Osteocyte (in vitro differentiated cells): ENCODE data around the gene UGT1A5. TPM values are rescaled to one million over a fixed set of nuclear protein-coding genes. Genes with fewer than 3 reads are reported as not detected.
"Not testable (repeated sequence)": the region's sequence is repeated elsewhere in the genome, so short reads cannot be mapped to it uniquely, and the experiment has no call there.

Experiments used
- DNase-seq: peaks from one replicate; pipeline ENCODE4 v3.0.0; 2021; ENCODE audit warnings: mixed read lengths; ENCODE audit not compliant: unreplicated experiment; ENCODE audit errors: extremely low spot score
- H3K27ac Mint-ChIP-seq: one replicate; pipeline ENCODE4 v1.8.0; 2021; ENCODE audit warnings: mild to moderate bottlenecking, mixed read lengths; ENCODE audit not compliant: unreplicated experiment
- H3K27me3 Mint-ChIP-seq: one replicate; pipeline ENCODE4 v1.8.0; 2021; ENCODE audit warnings: mixed read lengths; ENCODE audit not compliant: unreplicated experiment
- H3K36me3 Mint-ChIP-seq: one replicate; pipeline ENCODE4 v1.8.0; 2021; ENCODE audit warnings: mixed read lengths; ENCODE audit not compliant: unreplicated experiment
- H3K4me1 Mint-ChIP-seq: one replicate; pipeline ENCODE4 v1.8.0; 2021; ENCODE audit warnings: mixed read lengths; ENCODE audit not compliant: unreplicated experiment
- H3K4me3 Mint-ChIP-seq: one replicate; pipeline ENCODE4 v1.8.0; 2021; ENCODE audit warnings: mild to moderate bottlenecking, moderate library complexity, mixed read lengths; ENCODE audit not compliant: unreplicated experiment
- H3K9me3 Mint-ChIP-seq: one replicate; pipeline ENCODE4 v1.8.0; 2021; ENCODE audit warnings: mixed read lengths; ENCODE audit not compliant: unreplicated experiment
- total RNA-seq: library from RNA; stranded (reverse); gene quantifications from 2 replicates; pipeline ENCODE4 v1.2.1, GENCODE V29; 2021
- TF ChIP-seq, protein P1 (sequence below): fragments of 200-600 bp; sonication (generic); IDR thresholded peaks from 2 replicates; pipeline ENCODE4 v1.5.0; 2021; ENCODE audit warnings: antibody characterized with exemption, mild to moderate bottlenecking, moderate library complexity

Gene UGT1A5
- total RNA-seq, 1 donor from 2014 or later = not detected

DNA sequence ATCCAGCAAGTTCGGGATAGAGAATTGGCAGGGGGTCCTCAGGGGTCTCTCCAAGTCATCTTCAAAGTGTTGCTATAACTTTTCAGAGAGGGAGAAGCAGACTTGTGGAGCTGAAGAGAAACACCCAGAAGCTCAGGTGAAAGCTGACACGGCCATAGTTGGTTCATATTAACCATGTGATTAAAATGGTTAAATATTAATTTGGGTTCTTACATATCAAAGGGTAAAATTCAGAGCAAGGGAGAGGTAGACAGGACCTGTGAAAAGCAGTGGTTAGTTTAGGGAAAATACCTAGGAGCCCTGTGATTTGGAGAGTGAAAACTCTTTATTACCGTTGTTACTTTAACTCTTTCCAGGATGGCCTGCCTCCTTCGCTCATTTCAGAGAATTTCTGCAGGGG, 20.1 kb upstream of the UGT1A5 start, which contains the start of gene UGT1A6:
TSS of gene UGT1A6 (plus strand) at position 243 of the 400 bp plus-strand sequence. CDS start at position 358, 115 bp downstream.
- Mint-ChIP-seq H3K9me3 (peaks cover 4% of the 10 kb centered on the region), H3K4me3 (no peak within 1 kb of the TSS), H3K27me3 (peaks cover 11% of the 10 kb centered on the region), H3K36me3 (no peaks in the 10 kb centered on the region), H3K27ac (no peak within 1 kb of the TSS), H3K4me1 (no peaks in the 10 kb centered on the region)
- DNase-seq = no peak
- TF ChIP-seq, protein P1, sequence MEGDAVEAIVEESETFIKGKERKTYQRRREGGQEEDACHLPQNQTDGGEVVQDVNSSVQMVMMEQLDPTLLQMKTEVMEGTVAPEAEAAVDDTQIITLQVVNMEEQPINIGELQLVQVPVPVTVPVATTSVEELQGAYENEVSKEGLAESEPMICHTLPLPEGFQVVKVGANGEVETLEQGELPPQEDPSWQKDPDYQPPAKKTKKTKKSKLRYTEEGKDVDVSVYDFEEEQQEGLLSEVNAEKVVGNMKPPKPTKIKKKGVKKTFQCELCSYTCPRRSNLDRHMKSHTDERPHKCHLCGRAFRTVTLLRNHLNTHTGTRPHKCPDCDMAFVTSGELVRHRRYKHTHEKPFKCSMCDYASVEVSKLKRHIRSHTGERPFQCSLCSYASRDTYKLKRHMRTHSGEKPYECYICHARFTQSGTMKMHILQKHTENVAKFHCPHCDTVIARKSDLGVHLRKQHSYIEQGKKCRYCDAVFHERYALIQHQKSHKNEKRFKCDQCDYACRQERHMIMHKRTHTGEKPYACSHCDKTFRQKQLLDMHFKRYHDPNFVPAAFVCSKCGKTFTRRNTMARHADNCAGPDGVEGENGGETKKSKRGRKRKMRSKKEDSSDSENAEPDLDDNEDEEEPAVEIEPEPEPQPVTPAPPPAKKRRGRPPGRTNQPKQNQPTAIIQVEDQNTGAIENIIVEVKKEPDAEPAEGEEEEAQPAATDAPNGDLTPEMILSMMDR = no peak

DNA sequence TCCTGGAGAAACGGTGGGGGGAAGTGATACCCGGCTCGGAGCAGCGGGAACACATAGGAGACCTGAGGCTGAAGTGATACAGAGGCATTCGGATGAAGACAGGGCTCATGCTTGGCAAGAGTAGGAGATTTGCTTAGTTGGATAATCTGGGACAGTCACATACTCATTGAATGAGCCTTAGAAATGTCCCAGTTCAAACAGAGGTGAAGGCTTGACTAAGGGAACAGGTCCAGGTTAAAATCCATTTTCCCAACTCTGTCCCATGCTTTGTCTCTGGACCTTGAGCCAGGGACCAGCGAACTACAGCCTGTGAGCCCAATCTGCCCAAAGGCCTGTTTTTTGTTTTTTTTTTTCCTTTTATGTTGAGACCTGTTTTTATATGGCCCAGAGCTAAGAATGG, 18.7 kb upstream of the UGT1A5 start:
- Mint-ChIP-seq H3K4me1 (no peaks in the 10 kb centered on the region), H3K27ac (no peak overlapping the region), H3K27me3 (peaks cover 6% of the 10 kb centered on the region), H3K9me3 (no peaks in the 10 kb centered on the region), H3K4me3 (no peak overlapping the region), H3K36me3 (no peaks in the 10 kb centered on the region)
- TF ChIP-seq, protein P1 = no peak
- no peak for DNase-seq

DNA sequence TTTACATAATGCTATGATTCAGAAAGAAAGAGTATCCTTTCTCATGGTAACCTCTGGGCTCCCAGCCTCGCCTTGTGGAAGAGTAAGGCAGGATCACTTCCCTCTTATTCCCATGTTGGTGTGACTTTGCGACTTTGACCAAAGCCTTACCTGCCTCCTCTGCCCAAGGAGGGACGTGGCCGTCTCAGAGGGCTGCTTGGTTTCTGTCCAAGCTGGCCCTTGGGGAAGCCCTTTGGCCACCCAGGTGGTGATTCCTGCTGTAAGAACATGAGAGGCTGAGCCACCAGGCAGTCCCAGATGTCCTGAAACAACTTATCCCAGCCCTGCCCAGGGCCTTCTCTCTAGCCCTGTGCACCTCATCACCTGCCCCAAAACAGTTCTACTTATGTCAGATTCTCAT, 14.0 kb upstream of the UGT1A5 start:
- peaks cover 6% of the 10 kb centered on the region for H3K27me3 Mint-ChIP-seq
- peaks cover 2% of the 10 kb centered on the region for H3K36me3 Mint-ChIP-seq
- H3K9me3 Mint-ChIP-seq = peaks cover 7% of the 10 kb centered on the region
- TF ChIP-seq, protein P1 = no peak
- H3K4me1 Mint-ChIP-seq = no peaks in the 10 kb centered on the region
- H3K4me3 Mint-ChIP-seq = no peak overlapping the region
- H3K27ac Mint-ChIP-seq = no peak overlapping the region
- DNase-seq = no peak

DNA sequence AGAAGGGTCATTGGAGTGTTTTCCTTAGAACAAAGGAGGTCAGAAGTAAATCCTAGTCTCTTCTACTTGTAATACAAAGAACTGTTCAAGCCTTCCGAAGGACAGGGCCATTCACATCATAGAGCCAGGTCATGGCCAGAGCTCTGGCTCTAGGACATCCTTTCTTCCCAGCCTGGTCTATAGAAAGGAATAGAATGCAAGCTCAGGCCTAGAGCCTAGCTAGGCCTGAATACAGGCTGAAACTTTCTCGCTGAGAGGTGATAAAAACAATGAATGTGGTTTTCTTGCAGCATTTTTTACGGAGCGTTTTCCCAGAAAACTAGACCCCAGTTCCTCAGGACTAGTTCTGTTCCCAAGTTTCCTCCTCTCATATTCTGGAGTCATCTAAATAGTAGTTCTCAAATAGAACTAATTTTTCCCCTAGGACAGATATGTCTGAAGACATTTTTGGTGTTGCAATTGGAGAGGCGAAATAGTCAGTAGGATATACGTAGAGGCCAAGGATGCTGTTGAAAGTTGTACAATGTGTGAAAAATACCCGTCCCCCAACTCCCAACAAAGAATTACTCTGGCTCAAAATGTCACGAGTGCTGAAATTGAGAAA, 13.2 kb upstream of the UGT1A5 start:
- TF ChIP-seq, protein P1 = no peak
- no peaks in the 10 kb centered on the region for H3K4me1 Mint-ChIP-seq
- no peak overlapping the region for H3K4me3 Mint-ChIP-seq
- H3K27me3 Mint-ChIP-seq = peaks cover 6% of the 10 kb centered on the region
- DNase-seq = no peak
- no peak overlapping the region for H3K27ac Mint-ChIP-seq
- peaks cover 12% of the 10 kb centered on the region for H3K9me3 Mint-ChIP-seq
- H3K36me3 Mint-ChIP-seq = peaks cover 4% of the 10 kb centered on the region

DNA sequence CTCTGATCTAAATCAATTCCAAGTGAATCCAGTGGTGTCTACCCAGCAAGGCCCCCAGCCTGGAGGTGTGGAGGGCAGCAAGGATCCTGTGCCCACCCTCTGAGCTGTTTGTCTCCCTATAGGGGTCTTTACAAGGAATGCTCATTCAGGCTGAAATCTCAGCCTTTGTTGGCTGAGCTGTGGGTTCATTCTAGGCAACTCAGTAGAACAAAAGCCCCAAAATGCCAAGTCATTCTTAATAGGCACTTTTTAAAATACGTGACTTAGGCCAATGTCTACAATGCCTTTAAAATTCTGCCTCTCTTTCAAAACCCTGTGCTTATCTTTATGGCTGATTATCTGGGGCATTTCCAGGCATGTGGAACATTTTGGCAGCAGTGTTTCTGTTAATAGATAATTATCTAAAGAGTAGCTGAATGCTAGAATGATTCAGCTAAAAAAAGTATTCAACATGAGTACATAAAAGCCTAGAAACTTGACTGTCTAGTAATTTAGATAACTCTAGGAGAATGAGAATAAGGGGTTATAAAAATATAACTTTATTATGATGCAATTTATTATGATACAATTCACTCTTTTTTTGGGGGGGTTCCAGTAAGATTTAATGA, 12.6 kb upstream of the UGT1A5 start:
- Mint-ChIP-seq H3K4me1 (no peaks in the 10 kb centered on the region), H3K9me3 (peaks cover 12% of the 10 kb centered on the region), H3K36me3 (peaks cover 4% of the 10 kb centered on the region), H3K27ac (no peak overlapping the region), H3K4me3 (no peak overlapping the region), H3K27me3 (peaks cover 6% of the 10 kb centered on the region)
- no peak for DNase-seq
- TF ChIP-seq, protein P1 = no peak

DNA sequence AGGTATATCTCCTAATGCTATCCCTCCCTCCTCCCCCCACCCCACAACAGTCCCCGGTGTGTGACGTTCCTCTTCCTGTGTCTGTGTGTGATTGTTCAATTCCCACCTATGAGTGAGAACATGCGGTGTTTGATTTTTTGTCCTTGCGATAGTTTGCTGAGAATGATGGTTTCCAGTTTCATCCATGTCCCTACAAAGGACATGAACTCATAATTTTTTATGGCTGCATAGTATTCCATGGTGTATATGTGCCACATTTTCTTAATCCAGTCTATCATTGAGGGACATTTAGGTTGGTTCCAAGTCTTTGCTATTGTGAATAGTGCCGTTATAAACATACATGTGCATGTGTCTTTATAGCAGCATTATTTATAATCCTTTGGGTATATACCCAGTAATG, 11.9 kb upstream of the UGT1A5 start:
- H3K36me3 Mint-ChIP-seq, H3K27ac Mint-ChIP-seq, DNase-seq, H3K4me3 Mint-ChIP-seq, H3K27me3 Mint-ChIP-seq, H3K4me1 Mint-ChIP-seq: not testable (repeated sequence)
- H3K9me3 Mint-ChIP-seq = peaks cover 12% of the 10 kb centered on the region
